AG04449 (cell line): Measurements from ENCODE around the gene CAPN10.

Source experiments
- CTCF ChIA-PET: fragments of 350-600 bp; formaldehyde crosslinking; extraction: SDS; loops from one replicate; lab custom pipeline; 2021; ENCODE audit warnings: antibody characterized with exemption; lab: Yijun Ruan, JAX
- POLR2A ChIA-PET: fragments of 400-600, 350-600 bp; formaldehyde crosslinking; extraction: SDS; loops from one replicate; lab custom pipeline; 2020; ENCODE audit warnings: antibody characterized with exemption, inconsistent platforms; lab: Yijun Ruan, JAX
- DNase-seq: peaks from one replicate; pipeline ENCODE4 v3.0.0-alpha.2; 2010; ENCODE audit warnings: low read depth, low spot score
- H3K4me3 ChIP-seq: 2 replicates; pipeline ENCODE4 v1.5.1; 2011; ENCODE audit warnings: low read depth, mild to moderate bottlenecking, control low read depth, low read length
- TF ChIP-seq, protein P1 (sequence below): IDR thresholded peaks from one replicate; pipeline ENCODE4 v1.5.1; 2011; ENCODE audit warnings: mild to moderate bottlenecking, moderate library complexity, low read length, control low read depth, inconsistent platforms; ENCODE audit not compliant: insufficient read depth; ENCODE audit errors: missing control alignments

CAPN10 gene

DNA sequence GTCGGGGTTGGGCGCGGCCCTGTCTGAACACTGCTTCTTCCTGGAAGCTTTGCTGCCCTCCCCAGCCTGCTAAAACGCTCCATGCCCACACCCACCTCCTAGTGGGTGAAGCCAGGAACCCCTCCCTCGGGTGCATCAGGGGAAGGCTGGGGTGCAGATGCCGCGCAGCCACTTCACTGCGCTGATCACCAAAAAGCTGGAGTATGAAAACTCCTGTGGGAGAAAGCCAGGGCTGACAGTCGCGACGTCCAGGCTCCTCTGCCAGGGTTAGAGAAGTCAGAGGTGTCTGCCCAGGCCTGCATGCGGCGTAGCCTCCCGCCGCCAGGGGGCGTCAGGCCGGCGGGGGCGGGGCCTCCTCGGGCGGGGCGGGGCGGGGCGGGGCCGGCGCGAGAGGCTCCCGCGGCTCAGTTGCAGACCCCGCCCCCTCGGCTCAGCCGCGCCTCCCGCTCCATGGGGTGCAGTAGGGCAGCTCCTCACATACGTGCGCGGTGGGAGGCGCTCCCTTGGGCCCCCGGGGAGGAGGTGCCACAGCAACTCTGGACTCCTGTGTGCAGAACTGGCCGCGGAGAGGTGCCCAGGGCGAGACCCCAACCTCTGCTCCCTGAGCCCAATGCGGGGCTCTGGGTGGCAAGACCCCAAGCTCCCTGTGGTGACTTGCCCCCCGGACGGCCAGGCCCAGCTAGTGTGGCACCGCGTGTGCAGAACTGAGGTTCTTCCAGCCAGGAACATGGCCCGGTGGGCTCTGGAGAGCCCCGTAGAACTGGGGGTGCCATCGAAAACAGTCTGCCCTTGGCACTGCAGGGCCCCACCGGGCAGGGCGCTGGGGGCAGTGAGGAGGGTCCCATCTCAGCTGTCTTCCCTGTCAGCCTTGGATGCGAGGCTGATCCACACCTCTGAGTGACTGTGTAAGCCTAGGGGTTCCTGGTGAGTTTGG, 20.1 kb upstream of the CAPN10 start:
- TF ChIP-seq, protein P1, sequence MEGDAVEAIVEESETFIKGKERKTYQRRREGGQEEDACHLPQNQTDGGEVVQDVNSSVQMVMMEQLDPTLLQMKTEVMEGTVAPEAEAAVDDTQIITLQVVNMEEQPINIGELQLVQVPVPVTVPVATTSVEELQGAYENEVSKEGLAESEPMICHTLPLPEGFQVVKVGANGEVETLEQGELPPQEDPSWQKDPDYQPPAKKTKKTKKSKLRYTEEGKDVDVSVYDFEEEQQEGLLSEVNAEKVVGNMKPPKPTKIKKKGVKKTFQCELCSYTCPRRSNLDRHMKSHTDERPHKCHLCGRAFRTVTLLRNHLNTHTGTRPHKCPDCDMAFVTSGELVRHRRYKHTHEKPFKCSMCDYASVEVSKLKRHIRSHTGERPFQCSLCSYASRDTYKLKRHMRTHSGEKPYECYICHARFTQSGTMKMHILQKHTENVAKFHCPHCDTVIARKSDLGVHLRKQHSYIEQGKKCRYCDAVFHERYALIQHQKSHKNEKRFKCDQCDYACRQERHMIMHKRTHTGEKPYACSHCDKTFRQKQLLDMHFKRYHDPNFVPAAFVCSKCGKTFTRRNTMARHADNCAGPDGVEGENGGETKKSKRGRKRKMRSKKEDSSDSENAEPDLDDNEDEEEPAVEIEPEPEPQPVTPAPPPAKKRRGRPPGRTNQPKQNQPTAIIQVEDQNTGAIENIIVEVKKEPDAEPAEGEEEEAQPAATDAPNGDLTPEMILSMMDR: peak; percentile 81
- ChIA-PET CTCF (interaction anchor here (0.8 to 4.9 kb wide), 17 partner anchors 10 to 274 kb away, joined by 3 to 75 read pairs (median 7); partner anchors contain the start of genes ANKMY1 and CAPN10), POLR2A (interaction anchor here (0.6 to 1.6 kb wide), 4 partner anchors 13 to 210 kb away, joined by 3 to 6 read pairs (median 4); partner anchors contain the start of gene CAPN10)
- peak overlapping the region; percentile 44 for H3K4me3 ChIP-seq
- DNase-seq: no peak

DNA sequence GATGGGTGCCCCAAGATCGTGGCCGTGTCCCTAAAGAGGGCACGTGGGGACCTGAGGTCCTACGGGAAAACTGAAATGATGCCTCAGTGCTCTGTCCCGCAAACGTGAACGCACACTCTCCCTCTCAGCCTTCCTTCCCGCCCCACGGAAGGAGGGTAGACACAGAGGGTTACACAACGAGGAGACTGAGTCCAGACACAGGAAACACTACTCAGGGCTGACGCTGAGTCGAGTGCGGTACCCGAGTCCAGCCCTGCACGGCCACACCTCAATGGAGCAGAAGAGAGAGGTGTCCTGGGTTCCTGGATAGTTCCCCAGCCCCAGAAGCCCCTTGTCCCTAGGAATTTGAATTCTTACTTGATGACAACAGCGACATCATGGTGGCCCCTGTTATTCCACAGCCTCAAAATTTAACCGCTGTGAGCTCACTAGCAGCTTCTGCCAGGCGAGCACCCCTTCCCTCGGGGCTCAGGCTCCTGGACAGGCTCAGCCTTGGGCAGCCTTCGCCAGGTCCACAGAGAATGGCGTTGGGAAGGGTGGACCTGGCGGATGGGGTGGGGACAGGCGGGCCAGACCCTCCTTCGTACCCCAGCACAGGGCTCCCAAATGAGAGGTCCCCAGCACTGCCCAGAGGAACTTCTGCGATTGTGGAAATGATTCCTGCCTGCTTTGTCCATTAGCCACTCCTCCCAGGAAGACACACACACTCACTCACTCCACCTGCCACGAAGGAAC, 19.2 kb upstream of the CAPN10 start:
- DNase-seq: no peak
- TF ChIP-seq, protein P1: no peak
- peak overlapping the region; percentile 74 for H3K4me3 ChIP-seq
- CTCF ChIA-PET: interaction anchor here (0.8 to 4.9 kb wide), 12 partner anchors 9 to 273 kb away, joined by 3 to 75 read pairs (median 10); partner anchors contain the start of genes ANKMY1 and CAPN10
- POLR2A ChIA-PET: no interaction called here

DNA sequence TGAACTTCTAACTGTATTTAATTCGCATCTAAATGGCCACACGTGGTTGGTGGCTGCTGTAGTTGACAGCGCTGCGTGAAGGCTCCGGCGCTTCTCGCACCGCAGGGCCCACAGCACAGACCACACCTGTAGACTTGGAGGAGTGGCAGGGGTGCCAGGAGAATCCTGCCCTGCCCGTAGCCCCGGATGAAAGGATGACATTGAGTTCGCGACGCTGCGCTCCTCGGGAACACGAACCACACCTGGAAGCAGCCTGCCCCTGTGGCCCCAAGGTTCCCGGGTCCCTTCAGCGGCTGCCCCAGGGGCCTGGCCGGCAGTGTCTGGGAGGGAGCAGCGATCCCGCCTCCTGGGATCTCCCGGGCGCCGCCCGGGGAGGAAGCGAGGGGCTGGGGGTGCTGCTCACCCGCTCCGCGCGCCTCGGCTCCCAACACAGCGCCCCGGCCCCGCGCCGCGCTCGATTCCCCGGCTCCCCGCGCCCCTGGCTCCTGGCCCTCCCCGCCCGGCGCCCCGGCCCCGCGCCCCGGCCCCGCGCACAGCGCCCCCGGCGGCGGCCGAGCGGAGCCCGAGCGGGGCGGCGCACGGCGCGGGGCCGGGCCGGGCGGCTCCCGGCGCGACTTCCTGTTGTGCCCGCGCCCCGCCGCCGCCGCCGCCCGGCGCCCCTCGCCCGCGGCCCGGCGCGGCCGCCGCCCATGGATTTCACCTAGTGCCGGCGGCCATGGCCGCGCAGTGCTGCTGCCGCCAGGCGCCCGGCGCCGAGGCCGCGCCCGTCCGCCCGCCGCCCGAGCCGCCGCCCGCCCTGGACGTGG, 18.5 kb upstream of the CAPN10 start, which contains the start of gene RNPEPL1:
RNPEPL1 (plus strand) TSS at position 613 of the 806 bp plus-strand sequence; CDS start at position 716, 103 bp downstream.
- CTCF ChIA-PET: interaction anchor here (1.0 to 4.9 kb wide), 7 partner anchors 7 to 53 kb away, joined by 5 to 75 read pairs (median 15); partner anchors contain the start of genes ANKMY1, CAPN10 and DUSP28
- DNase-seq: no peak
- TF ChIP-seq, protein P1: no peak
- POLR2A ChIA-PET: interaction anchor here (1.7 kb wide), 1 partner anchor 18 kb away, joined by 10 read pairs; the partner anchor contains the start of gene CAPN10
- peak within 1 kb of the TSS; percentile 74 for H3K4me3 ChIP-seq

DNA sequence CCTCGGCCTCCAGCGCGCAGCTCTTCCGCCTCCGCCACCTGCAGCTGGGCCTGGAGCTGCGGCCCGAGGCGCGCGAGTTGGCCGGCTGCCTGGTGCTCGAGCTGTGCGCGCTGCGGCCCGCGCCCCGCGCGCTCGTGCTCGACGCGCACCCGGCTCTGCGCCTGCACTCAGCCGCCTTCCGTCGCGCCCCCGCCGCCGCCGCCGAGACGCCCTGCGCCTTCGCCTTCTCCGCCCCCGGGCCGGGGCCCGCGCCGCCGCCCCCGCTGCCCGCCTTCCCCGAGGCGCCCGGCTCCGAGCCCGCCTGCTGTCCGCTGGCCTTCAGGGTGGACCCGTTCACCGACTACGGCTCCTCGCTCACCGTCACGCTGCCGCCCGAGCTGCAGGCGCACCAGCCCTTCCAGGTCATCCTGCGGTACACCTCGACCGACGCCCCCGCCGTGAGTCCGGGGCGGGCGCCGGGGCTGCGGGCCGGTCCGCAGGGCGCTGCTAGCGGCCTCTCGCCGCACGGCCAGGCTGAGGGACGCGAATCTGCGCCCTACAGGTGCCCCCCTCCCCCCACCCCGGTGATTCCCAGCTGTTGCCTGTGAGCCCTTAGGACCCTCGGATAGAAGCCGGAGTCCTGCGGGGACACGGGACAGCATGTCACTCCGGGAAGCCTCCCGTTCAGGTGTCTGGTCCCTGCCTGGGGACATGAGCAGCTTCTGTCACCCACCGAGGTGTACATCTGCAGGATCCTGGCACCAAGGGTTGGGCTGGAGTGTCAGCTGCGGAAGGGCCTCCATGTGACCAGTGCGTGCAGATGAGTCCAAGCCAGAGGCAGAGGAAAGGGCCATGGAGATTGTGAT, 17.6 kb upstream of the CAPN10 start:
- POLR2A ChIA-PET: interaction anchor here (1.7 kb wide), 1 partner anchor 17 kb away, joined by 10 read pairs; the partner anchor contains the start of gene CAPN10
- TF ChIP-seq, protein P1: no peak

More for the DNA sequence above, 17.6 kb upstream of the CAPN10 start:
- CTCF ChIA-PET: interaction anchor here (1.0 to 2.1 kb wide), 4 partner anchors 8 to 18 kb away, joined by 5 to 15 read pairs (median 6); partner anchors contain the start of genes CAPN10 and DUSP28
- peak overlapping the region; percentile 74 for H3K4me3 ChIP-seq
- no peak for DNase-seq
